ENCODE data around the gene PCCA.

The PCCA gene

DNA sequence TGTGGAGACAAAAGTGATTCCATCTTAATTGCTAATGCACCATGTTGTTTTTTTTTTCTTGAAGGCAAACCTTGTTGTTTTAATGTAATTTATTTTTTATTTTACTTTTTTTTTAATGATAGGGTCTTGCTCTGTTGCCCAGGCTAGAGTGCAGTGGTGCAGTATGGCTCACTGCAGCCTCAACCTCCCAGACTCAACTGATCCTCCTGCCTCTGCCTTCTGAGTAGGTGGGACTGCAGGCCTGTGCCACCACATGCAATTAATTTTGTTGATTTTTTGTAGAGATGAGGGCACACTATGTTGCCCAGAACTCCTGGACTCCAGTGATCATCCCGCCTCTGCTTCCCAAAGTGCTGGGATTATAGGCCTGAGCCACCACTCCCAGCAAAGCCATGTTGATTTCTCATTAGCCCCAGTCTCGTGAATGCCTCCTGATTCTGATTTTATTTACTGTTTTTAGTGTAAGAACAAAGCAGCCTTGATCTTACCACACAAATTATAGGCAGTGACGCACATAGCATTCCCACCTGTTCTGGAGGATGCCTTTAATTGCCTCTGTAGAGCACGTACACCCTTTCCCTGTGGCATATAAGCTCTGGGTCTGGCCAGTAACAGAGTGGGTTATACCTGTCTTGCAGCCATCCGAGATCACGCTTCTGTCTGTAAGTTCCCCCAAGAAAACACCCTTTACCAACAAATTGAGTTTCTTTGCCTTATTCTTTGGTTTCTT is 349.3 kb downstream of the PCCA start:
- Histone ChIP-seq H3K56ac (ENCODE audit: low read length) (no peak overlapping the region), H3K4ac (ENCODE audit: low read depth, low read length) (no peak overlapping the region), H3K79me1 (ENCODE audit: low read length) (no peaks in the 10 kb centered on the region), H4K8ac (ENCODE audit: low read depth, low read length) (no peak overlapping the region), H3K79me2 (ENCODE audit: control insufficient read depth, insufficient read depth, low read length) (no peaks in the 10 kb centered on the region), H2BK5ac (ENCODE audit: low read length) (no peak overlapping the region), H3K18ac (ENCODE audit: low read length) (no peak overlapping the region), H3K4me3 (ENCODE audit: low read length) (no peak overlapping the region), H3K27me3 (ENCODE audit: insufficient read depth, low read length, poor library complexity) (no peaks in the 10 kb centered on the region), H4K5ac (ENCODE audit: low read length) (no peak overlapping the region), H2AK5ac (ENCODE audit: low read length) (no peak overlapping the region), H3K27ac (ENCODE audit: low read depth, low read length) (peak overlapping the region; percentile 53), H3K9ac (ENCODE audit: low read length) (no peak overlapping the region), H2BK120ac (ENCODE audit: low read depth, low read length) (no peak overlapping the region), H3K4me1 (ENCODE audit: control insufficient read depth, low read depth, low read length) (peaks cover 2% of the 10 kb centered on the region), H3K36me3 (ENCODE audit: control insufficient read depth, insufficient read depth, low read length) (no peaks in the 10 kb centered on the region), H2BK15ac (replicated peaks; ENCODE audit: low read depth) (no peak overlapping the region), H3K4me2 (ENCODE audit: low read length) (no peak overlapping the region), H3K23ac (ENCODE audit: low read length) (no peak overlapping the region)
- no peak for DNase-seq
- no CpG with 5 or more reads among the region's 6 CpGs for WGBS (ENCODE audit: extremely low coverage, insufficient coverage, low lambda C conversion rate)

DNA sequence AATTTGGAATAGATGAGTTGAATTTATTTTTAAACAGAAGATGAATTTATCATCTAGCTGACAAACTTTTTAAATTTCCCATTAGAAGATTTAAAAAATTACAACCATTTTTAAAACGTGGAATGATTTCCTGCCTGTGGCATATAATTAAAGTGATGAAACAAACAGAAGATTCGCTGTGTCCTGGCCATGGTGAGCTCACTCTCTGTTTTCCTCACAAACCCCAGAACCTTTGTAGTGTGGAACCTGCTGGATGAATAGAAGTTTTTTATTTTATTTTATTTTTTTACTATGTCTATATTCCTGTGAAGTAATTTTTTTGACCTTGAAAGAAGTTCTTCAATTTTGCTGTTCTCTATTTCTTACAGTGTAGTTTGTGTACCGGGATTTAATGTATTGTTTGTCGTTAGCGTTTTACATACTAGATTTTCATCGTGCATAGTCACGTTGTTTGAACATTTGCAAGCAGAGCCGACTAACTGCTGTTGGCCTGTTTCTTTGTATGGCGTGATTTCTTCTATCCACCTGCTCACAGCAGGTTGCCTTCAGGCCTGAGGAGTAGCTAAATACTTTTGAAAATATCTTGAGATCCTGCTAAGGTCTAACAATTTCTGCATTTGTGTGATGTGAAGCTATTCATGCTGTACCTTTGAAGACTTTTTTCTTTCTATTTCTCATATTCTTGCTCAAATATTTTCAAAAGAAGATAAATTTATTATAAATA is 350.5 kb downstream of the PCCA start:
- peak; percentile 27 for DNase-seq
- no peaks in the 10 kb centered on the region for H3K27me3 ChIP-seq (ENCODE audit: insufficient read depth, low read length, poor library complexity)
- WGBS (ENCODE audit: extremely low coverage, insufficient coverage, low lambda C conversion rate) = no CpG with 5 or more reads among the region's 9 CpGs
- H2BK5ac ChIP-seq (ENCODE audit: low read length) = no peak overlapping the region
- no peak overlapping the region for H4K8ac ChIP-seq (ENCODE audit: low read depth, low read length)
- H3K36me3 ChIP-seq (ENCODE audit: control insufficient read depth, insufficient read depth, low read length) = no peaks in the 10 kb centered on the region
- H3K4me2 ChIP-seq (ENCODE audit: low read length) = no peak overlapping the region
- H3K4me3 ChIP-seq (ENCODE audit: low read length) = no peak overlapping the region
- no peak overlapping the region for H3K18ac ChIP-seq (ENCODE audit: low read length)
- no peak overlapping the region for H3K27ac ChIP-seq (ENCODE audit: low read depth, low read length)
- no peak overlapping the region for H2BK120ac ChIP-seq (ENCODE audit: low read depth, low read length)
- H3K56ac ChIP-seq (ENCODE audit: low read length) = no peak overlapping the region
- no peak overlapping the region for H2BK15ac ChIP-seq (replicated peaks; ENCODE audit: low read depth)
- H3K4me1 ChIP-seq (ENCODE audit: control insufficient read depth, low read depth, low read length) = no peaks in the 10 kb centered on the region
- H3K9ac ChIP-seq (ENCODE audit: low read length) = no peak overlapping the region
- H3K79me1 ChIP-seq (ENCODE audit: low read length) = no peaks in the 10 kb centered on the region
- no peak overlapping the region for H3K4ac ChIP-seq (ENCODE audit: low read depth, low read length)
- no peak overlapping the region for H2AK5ac ChIP-seq (ENCODE audit: low read length)
- H3K23ac ChIP-seq (ENCODE audit: low read length) = no peak overlapping the region
- H4K5ac ChIP-seq (ENCODE audit: low read length) = no peak overlapping the region
- no peaks in the 10 kb centered on the region for H3K79me2 ChIP-seq (ENCODE audit: control insufficient read depth, insufficient read depth, low read length)

DNA sequence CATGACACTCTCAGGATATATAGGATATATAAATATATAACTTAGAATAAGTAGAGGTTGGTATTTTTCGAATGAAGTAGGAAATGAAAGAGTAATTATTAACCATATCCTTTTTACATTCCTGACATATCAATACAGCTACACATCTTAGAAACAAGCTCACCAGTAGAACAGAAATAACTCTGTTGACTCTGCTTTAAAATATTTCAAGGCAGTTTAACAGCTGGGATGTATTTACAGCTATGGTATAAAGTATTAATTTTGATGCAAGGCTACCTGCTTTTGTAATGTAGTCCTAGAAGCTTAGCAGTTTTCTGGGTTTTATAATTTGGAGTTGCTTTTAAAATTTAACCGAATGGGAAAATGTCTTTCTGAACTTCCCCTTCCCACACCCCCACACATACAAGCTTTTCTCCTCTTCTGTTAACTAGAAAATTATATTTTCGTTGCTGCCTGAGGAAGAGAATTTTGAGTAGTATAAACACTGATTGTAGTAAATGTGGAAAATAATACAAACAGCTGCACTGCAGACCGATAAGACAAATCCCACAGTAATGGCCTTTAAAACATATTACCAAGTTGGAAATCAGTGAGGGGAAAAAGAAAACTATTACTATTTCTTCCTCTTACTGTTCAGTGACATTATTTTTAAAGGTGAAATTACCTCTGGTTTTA is 352.0 kb downstream of the PCCA start:
- Histone ChIP-seq H3K27me3 (ENCODE audit: insufficient read depth, low read length, poor library complexity) (no peaks in the 10 kb centered on the region), H3K79me1 (ENCODE audit: low read length) (no peaks in the 10 kb centered on the region), H2BK15ac (replicated peaks; ENCODE audit: low read depth) (no peak overlapping the region), H4K8ac (ENCODE audit: low read depth, low read length) (no peak overlapping the region), H3K4me3 (ENCODE audit: low read length) (no peak overlapping the region), H3K79me2 (ENCODE audit: control insufficient read depth, insufficient read depth, low read length) (no peaks in the 10 kb centered on the region), H3K4me2 (ENCODE audit: low read length) (no peak overlapping the region), H3K36me3 (ENCODE audit: control insufficient read depth, insufficient read depth, low read length) (no peaks in the 10 kb centered on the region), H3K4me1 (ENCODE audit: control insufficient read depth, low read depth, low read length) (no peaks in the 10 kb centered on the region), H3K4ac (ENCODE audit: low read depth, low read length) (no peak overlapping the region), H3K23ac (ENCODE audit: low read length) (no peak overlapping the region), H3K18ac (ENCODE audit: low read length) (no peak overlapping the region), H4K5ac (ENCODE audit: low read length) (no peak overlapping the region), H3K9ac (ENCODE audit: low read length) (no peak overlapping the region), H2BK5ac (ENCODE audit: low read length) (no peak overlapping the region), H3K56ac (ENCODE audit: low read length) (no peak overlapping the region), H3K27ac (ENCODE audit: low read depth, low read length) (no peak overlapping the region), H2BK120ac (ENCODE audit: low read depth, low read length) (no peak overlapping the region), H2AK5ac (ENCODE audit: low read length) (no peak overlapping the region)
- 100% methylated on average over 1 of the region's 4 CpGs for WGBS (ENCODE audit: extremely low coverage, insufficient coverage, low lambda C conversion rate)
- no peak for DNase-seq

DNA sequence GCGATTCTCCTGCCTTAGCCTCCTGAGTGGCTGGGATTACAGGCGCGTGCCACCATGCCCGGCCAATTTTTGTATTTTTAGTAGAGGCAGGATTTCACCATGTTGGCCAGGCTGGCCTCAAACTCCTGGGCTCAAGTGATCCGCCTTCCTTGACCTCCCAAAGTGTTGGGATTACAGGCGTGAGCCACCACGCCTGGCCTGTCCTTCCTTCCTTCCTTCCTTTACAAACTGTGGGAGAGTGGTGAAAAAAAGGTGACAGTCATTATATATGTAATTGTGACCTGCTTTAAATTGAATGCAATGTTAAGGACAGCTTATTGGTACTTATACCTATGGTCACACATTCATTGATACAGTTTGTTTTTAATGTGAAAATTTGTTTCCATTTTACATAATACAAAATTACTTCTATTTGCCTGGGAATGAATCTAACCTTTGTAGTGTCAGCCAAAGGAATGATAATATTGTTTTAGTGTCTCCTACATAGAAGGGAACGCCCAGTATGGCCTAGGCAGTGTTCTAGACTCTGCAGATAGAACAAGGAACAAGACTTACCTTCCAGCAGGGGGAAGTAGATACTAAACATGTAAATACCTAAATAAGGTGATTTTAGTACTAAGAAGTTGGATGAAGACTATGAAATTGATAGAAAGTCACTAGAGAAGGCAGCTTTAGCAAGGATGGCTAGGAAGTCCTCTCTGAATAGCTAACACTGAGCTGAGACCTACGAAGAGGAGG is 353.4 kb downstream of the PCCA start:
- DNase-seq = peak; percentile 19
- Histone ChIP-seq H2BK120ac (ENCODE audit: low read depth, low read length) (no peak overlapping the region), H4K5ac (ENCODE audit: low read length) (no peak overlapping the region), H3K4me3 (ENCODE audit: low read length) (no peak overlapping the region), H3K27me3 (ENCODE audit: insufficient read depth, low read length, poor library complexity) (no peaks in the 10 kb centered on the region), H3K56ac (ENCODE audit: low read length) (no peak overlapping the region), H2BK15ac (replicated peaks; ENCODE audit: low read depth) (no peak overlapping the region), H3K4me2 (ENCODE audit: low read length) (no peak overlapping the region), H2AK5ac (ENCODE audit: low read length) (no peak overlapping the region), H2BK5ac (ENCODE audit: low read length) (no peak overlapping the region), H4K8ac (ENCODE audit: low read depth, low read length) (no peak overlapping the region), H3K18ac (ENCODE audit: low read length) (no peak overlapping the region), H3K27ac (ENCODE audit: low read depth, low read length) (no peak overlapping the region), H3K4ac (ENCODE audit: low read depth, low read length) (no peak overlapping the region), H3K23ac (ENCODE audit: low read length) (no peak overlapping the region), H3K36me3 (ENCODE audit: control insufficient read depth, insufficient read depth, low read length) (no peaks in the 10 kb centered on the region), H3K9ac (ENCODE audit: low read length) (no peak overlapping the region), H3K79me1 (ENCODE audit: low read length) (no peaks in the 10 kb centered on the region), H3K79me2 (ENCODE audit: control insufficient read depth, insufficient read depth, low read length) (no peaks in the 10 kb centered on the region), H3K4me1 (ENCODE audit: control insufficient read depth, low read depth, low read length) (no peaks in the 10 kb centered on the region)
- WGBS (ENCODE audit: extremely low coverage, insufficient coverage, low lambda C conversion rate) = no CpG with 5 or more reads among the region's 9 CpGs

DNA sequence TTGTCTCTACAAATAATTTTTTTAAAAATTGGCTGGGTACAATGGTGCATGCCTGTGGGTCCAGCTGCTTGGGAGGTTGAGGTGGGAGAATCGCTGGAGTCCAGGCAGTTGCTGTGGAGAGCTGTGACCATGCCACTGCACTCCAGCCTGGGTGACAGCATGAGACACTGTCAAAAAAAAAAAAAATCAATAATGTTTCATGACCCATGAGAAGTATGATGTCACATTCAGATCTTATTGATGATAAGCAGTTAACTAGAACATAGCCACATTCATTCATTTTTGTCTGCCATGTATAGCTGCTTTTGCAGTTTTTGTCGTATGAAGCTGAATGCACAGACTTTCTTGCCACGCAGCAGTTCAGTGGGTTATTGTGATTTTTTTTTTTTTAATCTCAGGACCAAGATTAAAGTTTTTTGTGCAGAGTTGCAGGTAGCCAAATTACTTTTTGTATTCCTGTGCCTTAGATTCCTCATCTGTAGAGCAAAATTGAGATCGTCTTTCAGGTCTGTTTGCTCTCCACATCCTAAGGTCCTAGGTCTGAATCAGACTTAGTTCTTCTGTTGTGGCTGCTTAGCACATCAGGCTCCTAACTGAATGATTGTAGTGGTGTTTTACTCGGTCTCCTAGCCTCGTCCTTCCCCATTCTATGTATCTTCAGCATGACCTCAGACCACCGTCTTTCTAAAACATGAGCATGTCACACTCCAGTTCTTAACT is 354.5 kb downstream of the PCCA start:
- no peak overlapping the region for H2BK120ac ChIP-seq (ENCODE audit: low read depth, low read length)
- H2BK15ac ChIP-seq (replicated peaks; ENCODE audit: low read depth) = no peak overlapping the region
- H3K4ac ChIP-seq (ENCODE audit: low read depth, low read length) = no peak overlapping the region
- H3K36me3 ChIP-seq (ENCODE audit: control insufficient read depth, insufficient read depth, low read length) = no peaks in the 10 kb centered on the region
- H3K23ac ChIP-seq (ENCODE audit: low read length) = no peak overlapping the region
- H3K27me3 ChIP-seq (ENCODE audit: insufficient read depth, low read length, poor library complexity) = no peaks in the 10 kb centered on the region
- H3K4me3 ChIP-seq (ENCODE audit: low read length) = no peak overlapping the region
- no peak overlapping the region for H3K56ac ChIP-seq (ENCODE audit: low read length)
- H4K5ac ChIP-seq (ENCODE audit: low read length) = no peak overlapping the region
- no peak overlapping the region for H2AK5ac ChIP-seq (ENCODE audit: low read length)
- no peaks in the 10 kb centered on the region for H3K4me1 ChIP-seq (ENCODE audit: control insufficient read depth, low read depth, low read length)
- no peak overlapping the region for H3K4me2 ChIP-seq (ENCODE audit: low read length)
- no peak overlapping the region for H3K18ac ChIP-seq (ENCODE audit: low read length)
- H3K27ac ChIP-seq (ENCODE audit: low read depth, low read length) = no peak overlapping the region
- H4K8ac ChIP-seq (ENCODE audit: low read depth, low read length) = no peak overlapping the region
- H3K9ac ChIP-seq (ENCODE audit: low read length) = no peak overlapping the region
- no peak for DNase-seq
- no CpG with 5 or more reads among the region's 7 CpGs for WGBS (ENCODE audit: extremely low coverage, insufficient coverage, low lambda C conversion rate)
- H3K79me1 ChIP-seq (ENCODE audit: low read length) = no peaks in the 10 kb centered on the region
- H3K79me2 ChIP-seq (ENCODE audit: control insufficient read depth, insufficient read depth, low read length) = no peaks in the 10 kb centered on the region
- H2BK5ac ChIP-seq (ENCODE audit: low read length) = no peak overlapping the region

All from mesendoderm (in vitro differentiated cells).